Measurements from ENCODE around the gene KLK11. TPM values are rescaled to one million over a fixed set of nuclear protein-coding genes. Genes with fewer than 3 reads are reported as not detected.

The KLK11 gene
- total RNA-seq, 1 donor from 2014 or later = 103 TPM

DNA sequence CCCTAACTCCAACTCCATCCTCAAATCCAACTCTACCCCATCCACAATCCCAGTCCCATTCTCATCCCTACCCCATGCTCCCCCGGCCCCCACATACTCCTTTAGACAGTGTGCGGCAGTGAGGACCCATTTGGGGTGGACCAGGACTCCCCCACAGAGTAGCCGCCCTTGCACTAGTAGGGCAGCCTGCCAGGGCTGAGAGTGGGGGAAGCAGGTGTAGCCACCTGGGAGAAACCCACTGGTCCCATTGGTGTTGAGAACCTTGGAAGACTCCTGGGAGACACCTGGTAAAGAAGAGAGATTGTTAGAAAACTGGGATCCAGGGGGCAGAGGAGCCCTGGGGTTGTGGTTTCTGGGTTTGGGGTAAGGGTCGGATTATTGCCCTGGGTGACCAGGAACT, 33.9 kb upstream of the KLK11 start:
- Histone ChIP-seq H3K9me3 (no peaks in the 10 kb centered on the region), H3K36me3 (no peaks in the 10 kb centered on the region), H3K4me3 (no peak overlapping the region), H3K4me1 (peaks cover 8% of the 10 kb centered on the region), H3K27ac (no peak overlapping the region), H3K27me3 (no peaks in the 10 kb centered on the region)
- intact Hi-C loops (cut with DNase I) = no loop called here
- no peak for DNase-seq (ENCODE audit: extremely low spot score in 2 of 2)
- TF ChIP-seq, protein P1, sequence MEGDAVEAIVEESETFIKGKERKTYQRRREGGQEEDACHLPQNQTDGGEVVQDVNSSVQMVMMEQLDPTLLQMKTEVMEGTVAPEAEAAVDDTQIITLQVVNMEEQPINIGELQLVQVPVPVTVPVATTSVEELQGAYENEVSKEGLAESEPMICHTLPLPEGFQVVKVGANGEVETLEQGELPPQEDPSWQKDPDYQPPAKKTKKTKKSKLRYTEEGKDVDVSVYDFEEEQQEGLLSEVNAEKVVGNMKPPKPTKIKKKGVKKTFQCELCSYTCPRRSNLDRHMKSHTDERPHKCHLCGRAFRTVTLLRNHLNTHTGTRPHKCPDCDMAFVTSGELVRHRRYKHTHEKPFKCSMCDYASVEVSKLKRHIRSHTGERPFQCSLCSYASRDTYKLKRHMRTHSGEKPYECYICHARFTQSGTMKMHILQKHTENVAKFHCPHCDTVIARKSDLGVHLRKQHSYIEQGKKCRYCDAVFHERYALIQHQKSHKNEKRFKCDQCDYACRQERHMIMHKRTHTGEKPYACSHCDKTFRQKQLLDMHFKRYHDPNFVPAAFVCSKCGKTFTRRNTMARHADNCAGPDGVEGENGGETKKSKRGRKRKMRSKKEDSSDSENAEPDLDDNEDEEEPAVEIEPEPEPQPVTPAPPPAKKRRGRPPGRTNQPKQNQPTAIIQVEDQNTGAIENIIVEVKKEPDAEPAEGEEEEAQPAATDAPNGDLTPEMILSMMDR (IDR thresholded peaks at IDR 0.05) = no peak
- TF ChIP-seq POLR2A (IDR thresholded peaks at IDR 0.05) = no peak
- no peak for TF ChIP-seq POLR2AphosphoS5 (IDR thresholded peaks at IDR 0.05; ENCODE audit: insufficient read depth in 1 of 2, low read depth in 1 of 2)

DNA sequence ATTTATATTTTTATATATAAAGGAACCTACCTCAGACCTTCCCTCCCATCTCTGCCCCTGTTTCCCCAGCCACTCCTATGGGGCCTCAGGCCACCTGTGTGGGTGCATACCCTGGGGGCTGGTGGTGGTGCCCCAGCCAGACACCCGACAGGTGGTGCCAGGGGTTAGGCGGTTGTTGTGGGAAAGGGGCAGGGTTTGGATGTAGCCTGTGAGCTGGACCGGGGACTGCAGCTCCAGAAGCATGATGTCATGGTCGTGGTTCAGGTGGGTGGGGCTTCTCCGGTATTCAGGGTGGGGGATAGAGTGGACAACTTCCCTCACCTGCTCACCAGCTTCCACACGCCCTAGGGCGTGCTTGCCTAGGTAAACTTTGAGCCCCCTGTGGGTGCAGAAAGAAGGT, 33.3 kb upstream of the KLK11 start:
- Histone ChIP-seq H3K27me3 (no peaks in the 10 kb centered on the region), H3K4me3 (no peak overlapping the region), H3K27ac (no peak overlapping the region), H3K36me3 (no peaks in the 10 kb centered on the region), H3K4me1 (peaks cover 3% of the 10 kb centered on the region), H3K9me3 (no peaks in the 10 kb centered on the region)
- TF ChIP-seq, protein P1 (IDR thresholded peaks at IDR 0.05) = no peak
- TF ChIP-seq POLR2AphosphoS5 (IDR thresholded peaks at IDR 0.05; ENCODE audit: insufficient read depth in 1 of 2, low read depth in 1 of 2) = no peak
- no peak for TF ChIP-seq POLR2A (IDR thresholded peaks at IDR 0.05)
- no peak for DNase-seq (ENCODE audit: extremely low spot score in 2 of 2)
- intact Hi-C loops (cut with DNase I) = no loop called here

DNA sequence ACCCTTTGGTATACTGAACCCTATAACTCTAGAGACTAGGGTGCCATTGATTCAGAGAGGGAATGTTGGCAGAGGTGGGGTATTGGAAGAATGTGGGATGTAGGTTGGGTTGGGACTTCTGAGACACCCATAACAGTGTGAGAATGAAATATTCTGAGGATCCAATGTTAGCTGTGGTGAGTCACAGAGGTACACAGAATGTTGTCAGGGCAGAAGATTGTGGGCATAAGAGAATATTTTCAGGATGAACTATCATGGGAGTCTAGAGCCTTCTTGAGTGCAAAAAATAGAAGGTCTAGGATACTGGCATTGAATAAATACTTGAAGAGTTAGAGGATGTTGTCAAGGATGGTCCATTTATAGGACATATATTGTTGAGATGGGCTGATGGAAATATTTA, 29.4 kb upstream of the KLK11 start:
- no peaks in the 10 kb centered on the region for H3K36me3 ChIP-seq
- H3K4me3 ChIP-seq = no peak overlapping the region
- no peaks in the 10 kb centered on the region for H3K27me3 ChIP-seq
- no peaks in the 10 kb centered on the region for H3K4me1 ChIP-seq
- DNase-seq (ENCODE audit: extremely low spot score in 2 of 2) = no peak
- no peak for TF ChIP-seq POLR2A (IDR thresholded peaks at IDR 0.05)
- no peak for TF ChIP-seq POLR2AphosphoS5 (IDR thresholded peaks at IDR 0.05; ENCODE audit: insufficient read depth in 1 of 2, low read depth in 1 of 2)
- TF ChIP-seq, protein P1 (IDR thresholded peaks at IDR 0.05) = no peak
- no peaks in the 10 kb centered on the region for H3K9me3 ChIP-seq
- no peak overlapping the region for H3K27ac ChIP-seq
- intact Hi-C loops (cut with DNase I) = no loop called here

DNA sequence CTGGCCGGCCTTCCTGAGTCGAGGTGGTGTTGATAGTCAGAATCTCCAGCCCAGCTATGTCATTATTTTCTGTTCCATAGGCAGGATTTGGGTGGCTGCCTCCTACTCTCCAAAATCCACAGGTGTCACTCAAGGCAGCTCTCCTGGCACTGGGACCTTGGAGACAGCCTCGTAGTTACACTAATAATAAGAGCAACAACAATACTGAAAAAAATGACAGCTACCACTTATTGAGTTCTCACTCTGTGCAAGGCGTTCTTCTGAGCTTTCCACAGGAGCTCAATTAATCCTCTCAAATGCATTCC, 20.6 kb upstream of the KLK11 start:
- Histone ChIP-seq H3K4me1 (peaks cover 18% of the 10 kb centered on the region), H3K36me3 (no peaks in the 10 kb centered on the region), H3K4me3 (no peak overlapping the region), H3K27me3 (no peaks in the 10 kb centered on the region), H3K9me3 (no peaks in the 10 kb centered on the region), H3K27ac (no peak overlapping the region)
- TF ChIP-seq POLR2AphosphoS5 (IDR thresholded peaks at IDR 0.05; ENCODE audit: insufficient read depth in 1 of 2, low read depth in 1 of 2) (no peak), POLR2A (IDR thresholded peaks at IDR 0.05) (no peak)
- TF ChIP-seq, protein P1 (IDR thresholded peaks at IDR 0.05) = no peak
- intact Hi-C loops (cut with DNase I) = no loop called here
- DNase-seq (ENCODE audit: extremely low spot score in 2 of 2) = no peak

DNA sequence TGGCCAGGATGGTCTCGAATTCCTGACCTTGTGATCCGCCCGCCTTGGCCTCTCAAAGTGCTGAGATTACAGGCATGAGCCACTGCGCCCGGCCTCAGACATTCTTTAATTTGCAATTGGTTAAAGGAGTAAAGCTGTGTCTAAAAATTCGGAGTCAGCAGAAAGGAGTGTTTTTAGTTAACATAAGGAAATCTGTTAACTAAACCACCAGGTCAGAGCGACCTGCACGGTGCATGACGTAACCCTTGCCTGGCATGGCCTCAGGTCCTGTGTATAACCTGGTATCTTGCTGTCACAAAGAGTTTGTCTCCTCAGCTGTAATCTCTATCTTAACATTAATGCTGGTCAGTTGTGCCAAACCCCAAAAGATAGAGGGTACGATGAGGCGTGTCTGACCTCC, 17.9 kb upstream of the KLK11 start:
- intact Hi-C loops (cut with DNase I) = no loop called here

More for the DNA sequence above, 17.9 kb upstream of the KLK11 start:
- Histone ChIP-seq H3K4me1 (peaks cover 18% of the 10 kb centered on the region), H3K4me3 (no peak overlapping the region), H3K9me3 (no peaks in the 10 kb centered on the region), H3K36me3 (no peaks in the 10 kb centered on the region), H3K27ac (no peak overlapping the region), H3K27me3 (no peaks in the 10 kb centered on the region)
- no peak for DNase-seq (ENCODE audit: extremely low spot score in 2 of 2)
- TF ChIP-seq POLR2AphosphoS5 (IDR thresholded peaks at IDR 0.05; ENCODE audit: insufficient read depth in 1 of 2, low read depth in 1 of 2) = no peak
- TF ChIP-seq POLR2A (IDR thresholded peaks at IDR 0.05) = no peak
- TF ChIP-seq, protein P1 (IDR thresholded peaks at IDR 0.05) = no peak
